HG03175 (cell line): Measurements from ENCODE around the gene AKR1C4.
"Not testable (repeated sequence)": the region's sequence is repeated elsewhere in the genome, so short reads cannot be mapped to it uniquely, and the experiment has no call there.

Experiments used
- ATAC-seq: cut with Tn5 transposase; IDR thresholded peaks from one replicate; pipeline ENCODE4 v1.9.1; 2021; ENCODE audit warnings: mild to moderate bottlenecking, moderate library complexity; ENCODE audit not compliant: unreplicated experiment

Gene AKR1C4

GRCh38 chr10:5199398-5199797 is 2.8 kb downstream of the AKR1C4 start:
- no peak for ATAC-seq

DNA sequence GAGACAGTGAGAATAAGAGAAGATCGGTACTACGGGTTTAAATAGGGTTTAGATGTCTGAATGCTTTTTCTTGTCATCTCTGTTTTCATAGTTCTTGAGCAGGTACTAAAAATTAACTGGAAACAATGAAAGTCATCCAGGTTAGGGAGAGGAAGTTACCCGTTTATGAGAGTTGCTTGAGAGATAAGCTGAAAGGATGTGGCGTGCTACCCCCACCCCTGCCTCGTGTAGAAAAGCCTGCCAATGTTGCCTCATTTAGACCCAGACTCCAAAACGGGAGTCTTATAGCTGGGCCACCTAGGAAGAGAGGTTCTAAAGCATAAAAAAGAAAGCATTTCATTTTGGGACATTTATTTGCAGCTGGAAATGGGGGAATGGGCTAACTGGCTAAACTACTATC is 10.2 kb downstream of the AKR1C4 start:
- ATAC-seq: no peak

DNA sequence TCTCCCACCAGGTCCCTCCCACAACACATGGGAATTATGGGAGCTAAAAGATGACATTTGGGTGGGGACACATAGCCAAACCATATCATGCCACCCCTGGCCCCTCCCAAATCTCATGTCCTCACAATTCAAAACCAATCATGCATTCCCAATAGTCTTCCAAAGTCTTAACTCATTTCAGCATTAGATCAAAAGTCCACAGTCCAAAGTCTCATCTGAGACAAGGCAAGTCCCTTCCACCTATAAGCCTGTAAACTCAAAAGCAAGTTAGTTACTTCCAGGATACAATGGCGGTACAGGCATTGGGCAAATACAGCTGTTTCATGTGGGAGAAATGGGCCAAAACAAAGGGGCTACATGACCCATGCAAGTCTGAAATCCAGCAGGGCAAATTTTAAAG is 13.1 kb downstream of the AKR1C4 start:
- not testable (repeated sequence) for ATAC-seq

DNA sequence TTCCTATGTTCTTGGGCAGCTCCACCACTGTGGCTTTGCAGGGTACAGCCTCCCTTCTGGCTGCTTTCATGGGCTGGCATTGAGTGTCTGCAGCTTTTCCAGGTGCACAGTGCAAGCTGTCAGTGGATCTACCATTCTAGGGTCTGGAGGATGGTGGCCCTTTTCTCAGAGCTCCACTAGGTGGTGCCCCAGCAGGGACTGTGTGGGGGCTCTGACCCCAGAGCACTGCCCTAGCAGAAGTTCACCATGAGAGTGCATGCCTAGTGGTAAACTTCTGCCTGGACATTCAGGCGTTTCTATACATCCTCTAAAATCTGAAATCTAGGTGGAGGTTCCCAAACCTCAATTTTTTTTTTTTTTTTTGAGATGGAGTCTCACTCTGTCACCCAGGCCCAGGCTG is 13.6 kb downstream of the AKR1C4 start:
- not testable (repeated sequence) for ATAC-seq

GRCh38 chr10:5211696-5212536 is 15.3 kb downstream of the AKR1C4 start:
- ATAC-seq: no peak

GRCh38 chr10:5216801-5217200 is 20.2 kb downstream of the AKR1C4 start:
- ATAC-seq: no peak

- no peak for ATAC-seq
Observed at GRCh38 chr10:5219262-5219661, 22.6 kb downstream of the AKR1C4 start.

DNA sequence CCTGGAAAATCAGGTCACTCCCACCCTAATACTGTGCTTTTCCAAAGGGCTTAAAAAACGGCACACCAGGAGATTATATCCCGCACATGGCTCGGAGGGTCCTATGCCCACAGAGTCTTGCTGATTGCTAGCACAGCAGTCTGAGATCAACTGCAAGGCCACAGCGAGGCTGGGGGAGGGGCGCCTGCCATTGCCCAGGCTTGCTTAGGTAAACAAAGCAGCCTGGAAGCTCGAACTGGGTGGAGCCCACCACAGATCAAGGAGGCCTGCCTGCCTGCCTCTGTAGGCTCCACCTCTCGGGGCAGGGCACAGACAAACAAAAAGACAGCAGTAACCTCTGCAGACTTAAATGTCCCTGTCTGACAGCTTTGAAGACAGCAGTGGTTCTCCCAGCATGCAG is 26.3 kb downstream of the AKR1C4 start:
- not testable (repeated sequence) for ATAC-seq

DNA sequence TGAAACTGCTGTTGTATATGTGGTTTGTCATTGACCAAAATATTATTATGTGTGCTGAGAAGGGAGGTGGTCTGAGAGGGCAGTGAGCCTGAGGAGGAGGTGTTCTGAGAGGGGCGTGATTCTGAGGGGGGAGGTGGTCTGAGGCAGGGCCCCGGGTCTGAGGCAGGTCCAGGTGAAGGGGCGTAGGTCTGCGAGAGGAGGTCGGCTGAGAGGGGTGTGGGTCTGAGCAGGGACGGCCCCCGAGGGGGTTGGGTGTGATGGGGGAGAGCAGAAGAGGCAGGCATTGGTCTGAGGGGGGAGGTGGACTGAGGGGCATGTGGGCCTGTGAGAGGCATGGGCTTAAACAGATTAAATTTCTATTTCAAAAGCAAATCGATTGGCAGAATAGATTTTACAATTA is 32.4 kb downstream of the AKR1C4 start:
- no peak for ATAC-seq

GRCh38 chr10:5233324-5233723 is 36.7 kb downstream of the AKR1C4 start:
- ATAC-seq: no peak

DNA sequence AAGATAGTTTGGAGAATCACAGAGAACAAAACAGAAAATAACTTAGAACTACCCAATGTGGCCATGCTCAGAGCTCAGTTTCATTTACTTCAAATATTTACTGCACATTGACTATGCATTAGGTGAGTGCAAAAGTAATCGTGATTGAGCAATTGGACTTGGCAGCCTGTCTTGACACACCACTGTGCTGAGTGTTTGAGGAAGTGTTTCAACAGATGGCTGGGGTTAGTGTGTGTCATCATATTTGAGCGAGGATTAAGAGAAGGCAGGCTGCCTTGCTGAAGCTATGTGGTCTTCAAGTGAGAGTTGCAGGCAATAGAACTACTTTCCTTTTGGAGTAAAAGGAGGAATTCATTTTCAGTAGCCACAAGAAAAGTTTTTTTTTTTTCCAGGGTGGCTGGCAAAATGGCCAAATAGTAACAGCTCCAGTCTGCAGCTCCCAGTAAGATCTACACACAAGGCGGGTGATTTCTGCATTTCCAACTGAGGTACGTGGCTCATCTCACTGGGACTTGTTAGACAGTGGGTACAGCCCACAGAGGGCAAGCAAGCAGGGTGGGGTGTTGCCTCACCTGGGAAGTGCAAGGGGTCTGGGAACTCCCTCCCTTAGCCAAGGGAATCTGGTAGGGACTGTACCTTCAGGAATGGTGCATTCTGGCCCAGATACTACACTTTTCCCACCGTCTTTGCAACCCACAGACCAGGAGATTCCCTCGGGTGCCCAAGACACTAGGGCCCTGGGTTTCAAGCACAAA is 37.6 kb downstream of the AKR1C4 start:
- no peak for ATAC-seq

DNA sequence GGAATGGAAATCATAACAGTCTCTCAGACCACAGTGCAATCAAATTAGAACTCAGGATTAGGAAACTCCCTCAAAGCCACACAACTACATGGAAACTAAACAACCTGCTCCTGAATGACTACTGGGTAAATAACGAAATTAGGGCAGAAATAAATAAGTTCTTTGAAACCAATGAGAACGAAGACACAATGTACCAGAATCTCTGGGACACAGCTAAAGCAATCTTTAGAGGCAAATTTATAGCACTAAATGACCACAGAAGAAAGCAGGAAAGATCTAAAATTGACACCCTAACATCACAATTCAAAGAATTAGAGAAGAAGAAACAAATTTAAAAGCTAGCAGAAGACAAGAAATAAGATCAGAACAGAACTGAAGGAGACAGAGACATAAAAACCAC is 40.9 kb downstream of the AKR1C4 start:
- not testable (repeated sequence) for ATAC-seq

DNA sequence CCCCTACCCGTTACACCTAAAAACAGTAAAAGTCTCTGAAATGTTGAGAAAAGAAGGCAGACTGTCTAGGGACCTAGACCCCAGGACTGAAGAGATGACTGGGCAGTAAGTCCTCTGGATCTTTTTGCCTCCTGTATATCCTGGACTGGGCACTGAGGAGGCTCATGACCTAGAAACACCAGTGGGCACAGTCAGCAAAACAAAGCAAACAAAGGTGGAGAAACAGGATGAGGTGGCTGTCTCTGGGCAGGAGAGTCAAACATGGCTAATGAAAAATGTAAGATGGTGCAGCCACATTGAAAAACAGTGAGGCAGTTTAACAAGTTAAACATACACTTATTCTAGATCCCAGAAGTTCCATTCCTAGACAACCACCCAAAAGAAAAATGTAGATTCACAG is 45.9 kb downstream of the AKR1C4 start:
- no peak for ATAC-seq

GRCh38 chr10:5243521-5243987 is 46.9 kb downstream of the AKR1C4 start:
- ATAC-seq: no peak

- ATAC-seq: no peak
Observed at GRCh38 chr10:5252177-5253037, 55.8 kb downstream of the AKR1C4 start.

DNA sequence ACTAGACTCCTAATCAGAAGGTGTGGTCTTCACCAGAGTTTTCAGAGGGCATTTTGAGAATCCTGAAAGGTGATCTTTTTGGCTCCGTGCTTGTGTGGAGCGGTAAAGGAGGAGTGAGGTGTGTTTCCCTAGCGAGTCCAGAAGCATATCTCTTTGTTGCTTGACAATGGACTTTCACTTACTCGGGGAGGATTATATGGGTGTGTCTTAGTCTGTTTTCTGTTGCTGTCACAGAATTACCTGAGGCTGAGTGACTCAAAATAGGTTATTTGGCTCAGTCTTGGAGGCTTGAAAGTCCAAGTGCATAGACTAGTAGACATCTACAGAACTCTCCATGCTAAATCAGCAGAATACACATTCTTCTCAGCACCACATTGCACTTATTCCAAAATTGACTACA is 57.9 kb downstream of the AKR1C4 start:
- no peak for ATAC-seq

DNA sequence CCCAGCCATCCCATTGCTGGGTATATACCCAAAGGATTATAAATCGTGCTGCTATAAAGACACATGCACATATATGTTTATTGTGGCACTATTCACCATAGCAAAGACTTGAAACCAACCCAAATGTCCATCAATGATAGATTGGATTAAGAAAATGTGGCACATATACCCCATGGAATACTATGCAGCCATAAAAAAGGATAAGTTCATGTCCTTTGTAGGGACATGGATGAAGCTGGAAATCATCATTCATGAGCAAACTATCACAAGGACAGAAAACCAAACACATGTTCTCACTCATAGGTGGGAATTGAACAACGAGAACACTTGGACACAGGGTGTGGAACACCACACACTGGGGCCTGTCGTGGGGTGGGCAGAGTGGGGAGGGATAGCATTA is 61.1 kb downstream of the AKR1C4 start:
- ATAC-seq: not testable (repeated sequence)

DNA sequence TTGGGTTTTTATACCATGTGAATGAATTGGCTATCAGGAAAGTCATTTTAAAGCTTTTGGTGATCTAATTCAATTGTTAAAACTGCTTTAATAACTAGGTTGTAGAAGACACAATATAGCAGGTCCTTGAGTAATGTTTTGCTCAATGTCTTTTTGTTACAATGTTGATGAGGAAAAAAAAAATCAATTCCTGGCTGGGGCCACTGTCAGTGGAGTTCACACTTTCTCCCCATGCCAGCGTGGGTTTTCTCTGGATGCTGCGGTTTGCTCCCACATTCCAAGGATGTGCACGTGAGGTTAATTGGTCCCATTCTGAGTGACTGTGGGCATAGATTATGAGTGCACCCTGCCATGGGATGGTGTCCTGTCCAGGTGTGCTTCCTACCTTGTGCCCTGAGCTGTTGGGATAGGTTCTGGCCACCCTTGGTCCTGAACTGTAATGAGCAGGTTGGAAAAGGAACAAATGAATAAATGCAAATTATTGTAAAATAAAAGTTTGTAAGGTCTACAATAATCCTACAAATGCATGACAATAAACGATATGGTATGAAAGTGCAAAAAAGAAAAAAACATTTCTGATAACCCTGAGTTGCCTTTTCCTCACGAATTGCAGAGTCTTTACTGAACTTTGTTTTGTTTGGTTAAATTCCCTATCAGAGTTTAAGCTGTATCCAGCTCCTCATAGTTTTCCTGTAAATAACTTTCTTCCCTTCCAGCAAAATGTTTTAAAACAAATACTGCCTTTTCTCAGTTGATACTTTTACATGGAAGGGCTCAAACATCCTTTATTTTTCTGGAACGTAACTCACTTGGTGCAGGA is 62.7 kb downstream of the AKR1C4 start:
- no peak for ATAC-seq

DNA sequence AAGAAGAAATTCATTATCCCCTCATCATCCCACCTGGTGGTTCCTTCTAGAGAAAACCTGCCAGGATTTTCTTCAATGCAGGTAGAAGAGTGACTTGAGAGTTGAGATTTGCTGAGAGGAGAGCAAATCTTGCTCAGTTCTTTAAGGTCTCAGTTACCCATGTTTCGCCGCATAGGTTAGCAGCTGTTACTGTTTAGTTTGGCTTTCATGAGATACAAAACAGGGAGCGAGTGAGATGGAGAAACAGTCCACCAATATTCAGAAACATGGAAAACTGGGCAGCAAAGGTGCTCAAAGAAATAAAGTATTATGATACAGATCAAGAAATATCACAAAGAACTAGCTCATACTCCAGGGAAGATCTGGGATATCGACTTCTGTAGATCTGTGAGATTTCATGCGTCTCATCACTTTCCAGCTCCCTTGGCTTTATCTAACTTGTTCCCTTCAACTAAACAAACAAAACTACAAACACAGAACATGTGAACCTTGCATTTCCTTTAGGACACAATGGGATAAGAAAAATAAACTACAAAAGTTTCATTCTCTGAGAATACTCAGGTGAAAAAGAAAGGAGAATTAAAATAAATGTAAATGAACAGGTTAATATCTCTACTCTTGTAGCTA is 63.4 kb downstream of the AKR1C4 start:
- no peak for ATAC-seq

DNA sequence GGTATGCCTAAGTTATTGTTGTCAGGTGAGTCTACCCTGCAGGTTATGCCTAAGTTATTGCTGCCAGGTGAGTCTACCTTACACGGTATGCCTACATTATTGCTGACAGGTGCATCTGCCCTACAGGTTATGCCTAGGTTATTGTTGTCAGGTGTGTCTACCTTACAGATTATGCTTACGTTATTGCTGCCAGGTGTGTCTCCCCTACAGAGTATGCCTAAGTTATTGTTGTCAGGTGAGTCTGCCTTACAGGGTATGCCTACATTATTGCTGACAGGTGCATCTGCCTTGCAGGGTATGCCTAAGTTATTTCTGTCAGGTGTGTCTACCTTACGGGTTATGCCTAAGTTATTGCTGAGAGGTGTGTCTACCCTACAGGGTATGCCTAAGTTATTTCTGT is 64.2 kb downstream of the AKR1C4 start:
- ATAC-seq: no peak
